WERI-Rb-1 (cell line): Measurements from ENCODE around the gene BARD1.
"Not testable (repeated sequence)": the region's sequence is repeated elsewhere in the genome, so short reads cannot be mapped to it uniquely, and the experiment has no call there.

Experiments used
- DNase-seq: peaks from one replicate; pipeline ENCODE4 v3.0.0-alpha.2; 2020
- H3K27ac ChIP-seq: fragments of 250-450 bp; sonication (Bioruptor Pico); 2 replicates; pipeline ENCODE4 v1.5.1; 2020; ENCODE audit warnings: mild to moderate bottlenecking, moderate library complexity
- H3K27me3 ChIP-seq: fragments of 250-450 bp; sonication (Bioruptor Pico); 2 replicates; pipeline ENCODE4 v1.5.1; 2021; ENCODE audit warnings: mild to moderate bottlenecking, low read depth, moderate library complexity; ENCODE audit not compliant: insufficient read depth, severe bottlenecking
- H3K36me3 ChIP-seq: fragments of 250-450 bp; sonication (Bioruptor Pico); 2 replicates; pipeline ENCODE4 v1.5.1; 2020; ENCODE audit warnings: mild to moderate bottlenecking, moderate library complexity
- H3K4me3 ChIP-seq: 2 replicates; pipeline ENCODE4 v1.5.1; 2011; ENCODE audit warnings: low read depth, mild to moderate bottlenecking, control low read depth, low read length
- H3K9me3 ChIP-seq: fragments of 250-450 bp; sonication (Bioruptor Pico); 2 replicates; pipeline ENCODE4 v1.5.1; 2021; ENCODE audit warnings: mild to moderate bottlenecking, moderate library complexity; ENCODE audit not compliant: severe bottlenecking
- CTCF ChIP-seq: IDR thresholded peaks from 2 replicates; pipeline ENCODE4 v1.5.1; 2011; ENCODE audit warnings: low read depth, mild to moderate bottlenecking, control low read depth, inconsistent platforms, low read length

BARD1 gene

GRCh38 chr2:214807653-214808052 is 1.8 kb downstream of the BARD1 start:
- Histone ChIP-seq H3K4me3 (peak overlapping the region; percentile 98), H3K27me3 (no peaks in the 10 kb centered on the region), H3K36me3 (peaks cover 12% of the 10 kb centered on the region), H3K9me3 (no peaks in the 10 kb centered on the region), H3K27ac (peak overlapping the region; percentile 100)
- TF ChIP-seq CTCF: no peak
- no peak for DNase-seq

GRCh38 chr2:214801768-214802397 is 7.6 kb downstream of the BARD1 start:
- Histone ChIP-seq H3K27me3 (no peaks in the 10 kb centered on the region), H3K36me3 (peaks cover 25% of the 10 kb centered on the region), H3K9me3 (no peaks in the 10 kb centered on the region), H3K4me3 (no peak overlapping the region), H3K27ac (peak overlapping the region; percentile 35)
- TF ChIP-seq CTCF: no peak
- no peak for DNase-seq

- Histone ChIP-seq H3K4me3 (no peak overlapping the region), H3K36me3 (peaks cover 26% of the 10 kb centered on the region), H3K9me3 (no peaks in the 10 kb centered on the region), H3K27ac (no peak overlapping the region), H3K27me3 (no peaks in the 10 kb centered on the region)
- no peak for DNase-seq
- TF ChIP-seq CTCF: no peak
Measured at GRCh38 chr2:214801068-214801467, 8.4 kb downstream of the BARD1 start.

GRCh38 chr2:214800180-214800579 is 9.3 kb downstream of the BARD1 start:
- no peak for TF ChIP-seq CTCF
- no peaks in the 10 kb centered on the region for H3K27me3 ChIP-seq
- H3K36me3 ChIP-seq: peaks cover 34% of the 10 kb centered on the region
- no peak overlapping the region for H3K4me3 ChIP-seq
- no peaks in the 10 kb centered on the region for H3K9me3 ChIP-seq
- no peak overlapping the region for H3K27ac ChIP-seq
- no peak for DNase-seq

GRCh38 chr2:214796911-214797310 is 12.6 kb downstream of the BARD1 start:
- Histone ChIP-seq H3K4me3 (no peak overlapping the region), H3K9me3 (no peaks in the 10 kb centered on the region), H3K36me3 (peaks cover 50% of the 10 kb centered on the region), H3K27me3 (no peaks in the 10 kb centered on the region), H3K27ac (no peak overlapping the region)
- TF ChIP-seq CTCF: no peak
- DNase-seq: no peak

- peaks cover 56% of the 10 kb centered on the region for H3K36me3 ChIP-seq
- DNase-seq: not testable (repeated sequence)
Measured at GRCh38 chr2:214783181-214783580, 26.3 kb downstream of the BARD1 start.

More at GRCh38 chr2:214783181-214783580, 26.3 kb downstream of the BARD1 start:
- not testable (repeated sequence) for H3K27ac ChIP-seq, H3K9me3 ChIP-seq, H3K4me3 ChIP-seq, H3K27me3 ChIP-seq
